B cell (primary cell): ENCODE results near the gene SASH1. TPM values are rescaled to one million over a fixed set of nuclear protein-coding genes. Genes with fewer than 3 reads are reported as not detected.
"Not testable (repeated sequence)": the region's sequence is repeated elsewhere in the genome, so short reads cannot be mapped to it uniquely, and the experiment has no call there.

Experiments
- ATAC-seq: fragments of 200-7000 bp; cut with Tn5 transposase; one replicate; pipeline ENCODE4 v1.10.0; 2021; ENCODE audit warnings: low read depth, mild to moderate bottlenecking, moderate number of reproducible peaks, moderate library complexity
- CTCF ChIA-PET: fragments of 350-600 bp; sonication (Branson Sonifier 250); formaldehyde crosslinking; loops from one replicate; lab custom pipeline; 2021; ENCODE audit warnings: antibody characterized with exemption, inconsistent platforms; lab: Charles Lee
- POLR2A ChIA-PET: fragments of 350-600 bp; sonication (Branson Sonifier 250); formaldehyde crosslinking; loops from one replicate; lab custom pipeline; 2021; ENCODE audit warnings: antibody characterized with exemption; lab: Charles Lee
- DNase-seq: peaks from one replicate; pipeline ENCODE4 v3.0.0; 2013
- H2AFZ ChIP-seq: 2 replicates; pipeline ENCODE4 v1.6.1; 2012; ENCODE audit warnings: mild to moderate bottlenecking, low read depth, low read length; ENCODE audit not compliant: insufficient read depth, poor library complexity, severe bottlenecking
- H3K27ac ChIP-seq, 2 donors: 1 replicate in 1 of 2; 2 replicates in 1 of 2; pipeline ENCODE4 v1.5.1; 2012 to 2013; ENCODE audit warnings: low read length in 2 of 2, mild to moderate bottlenecking in 2 of 2, moderate library complexity in 1 of 2
- H3K27me3 ChIP-seq, 4 experiments: fragments of 200-600 bp in 1 of 4; sonication (generic) in 1 of 4; replicated peaks in 1 of 4; 1 replicate in 2 of 4; 2 replicates in 2 of 4; pipeline versions ENCODE4 v1.6.1 to v1.7.0; 2013 to 2016; ENCODE audit warnings: low read length in 3 of 4, mild to moderate bottlenecking in 2 of 4, mixed read lengths in 1 of 4, moderate library complexity in 1 of 4; ENCODE audit not compliant: insufficient read depth in 4 of 4, control insufficient read depth in 3 of 4; ENCODE audit errors: control extremely low read depth in 1 of 4
- H3K36me3 ChIP-seq, 2 experiments: replicated peaks in 1 of 2; 1 replicate in 1 of 2; 2 replicates in 1 of 2; pipeline versions ENCODE4 v1.6.1 to v1.7.1; 2013; ENCODE audit warnings: low read length in 1 of 2; ENCODE audit not compliant: insufficient read depth in 2 of 2, control insufficient read depth in 1 of 2; ENCODE audit errors: control extremely low read depth in 1 of 2, extremely low read depth in 1 of 2
- H3K4me1 ChIP-seq, 2 donors: fragments of 200-600 bp in 1 of 2; sonication (generic) in 1 of 2; 1 replicate in 1 of 2; 2 replicates in 1 of 2; pipeline versions ENCODE4 v1.5.1 to v1.6.1; 2013 to 2017; ENCODE audit warnings: low read length in 2 of 2; ENCODE audit not compliant: control insufficient read depth in 2 of 2, insufficient read depth in 2 of 2
- H3K4me2 ChIP-seq: replicated peaks from 2 replicates; pipeline ENCODE3; 2012; ENCODE audit warnings: mild to moderate bottlenecking, low read depth, low read length; ENCODE audit not compliant: poor library complexity, severe bottlenecking
- H3K4me3 ChIP-seq, 5 experiments: fragments of 200-600 bp in 1 of 5; sonication (generic) in 1 of 5; 1 replicate in 3 of 5; 2 replicates in 2 of 5; pipeline versions ENCODE4 v1.5.1 to v1.7.0; 2011 to 2016; ENCODE audit warnings: low read length in 4 of 5, mild to moderate bottlenecking in 4 of 5, low read depth in 2 of 5, control low read depth in 1 of 5, moderate library complexity in 1 of 5; ENCODE audit not compliant: insufficient read depth in 1 of 5; ENCODE audit errors: control extremely low read depth in 1 of 5, extremely low read depth in 1 of 5
- H3K79me2 ChIP-seq: fragments of 200-600 bp; sonication (generic); one replicate; pipeline ENCODE4 v1.6.0; 2016; ENCODE audit warnings: low read length; ENCODE audit not compliant: control insufficient read depth, insufficient read depth
- H3K9ac ChIP-seq: fragments of 200-600 bp; sonication (generic); 2 replicates; pipeline ENCODE4 v1.6.1; 2017; ENCODE audit warnings: mild to moderate bottlenecking, low read length, moderate library complexity
- H3K9me3 ChIP-seq, 3 donors: one replicate each; pipeline versions ENCODE4 v1.6.1 to v1.7.1; 2013; ENCODE audit warnings: low read length in 2 of 3; ENCODE audit not compliant: control insufficient read depth in 2 of 3, insufficient read depth in 1 of 3; ENCODE audit errors: control extremely low read depth in 1 of 3
- H4K20me1 ChIP-seq: 2 replicates; pipeline ENCODE4 v1.6.0; 2012; ENCODE audit warnings: mild to moderate bottlenecking, low read length; ENCODE audit not compliant: insufficient read depth, control insufficient read depth, poor library complexity, severe bottlenecking
- H3K27ac Mint-ChIP-seq: one replicate; pipeline ENCODE4 v1.8.0; 2021; ENCODE audit warnings: mixed read lengths
- H3K27me3 Mint-ChIP-seq: one replicate; pipeline ENCODE4 v1.8.0; 2021; ENCODE audit warnings: mixed read lengths
- H3K4me1 Mint-ChIP-seq: one replicate; pipeline ENCODE4 v1.8.0; 2021; ENCODE audit warnings: mixed read lengths
- H3K4me3 Mint-ChIP-seq: one replicate; pipeline ENCODE4 v1.8.0; 2021; ENCODE audit warnings: mixed read lengths
- H3K9me3 Mint-ChIP-seq: one replicate; pipeline ENCODE4 v1.8.0; 2022; ENCODE audit warnings: mixed read lengths; ENCODE audit not compliant: insufficient read depth
- CTCF ChIP-seq: fragments of 200-600 bp; IDR thresholded peaks from one replicate; pipeline ENCODE4 v1.8.0; 2022; ENCODE audit warnings: antibody characterized with exemption, mild to moderate bottlenecking
- EZH2 ChIP-seq: IDR thresholded peaks from 2 replicates; pipeline ENCODE4 v1.6.1; 2012; ENCODE audit warnings: borderline replicate concordance, low read depth, mild to moderate bottlenecking, moderate library complexity, low read length; ENCODE audit not compliant: insufficient read depth, poor library complexity, severe bottlenecking
- WGBS: methylation state at CpG from one replicate; pipeline ENCODE4 v1.1.5; 2013; ENCODE audit warnings: missing lambda C conversion rate; ENCODE audit not compliant: insufficient coverage; 5-methylcytosine and 5-hydroxymethylcytosine counted together
- intact Hi-C: fragments of 100-400 bp; cut with micrococcal nuclease; formaldehyde crosslinking; loops from one replicate; pipeline ENCODE4 v1.10.0; 2022
- polyA plus RNA-seq: library from polyadenylated mRNA; depleted of rRNA; stranded (reverse); fragments of >200 nt; gene quantifications from 2 replicates; pipeline ENCODE4 v1.2.3, GENCODE V29; 2012
- total RNA-seq, 2 donors: library from RNA; stranded (reverse); fragments of 120-200 nt in 1 of 2; gene quantifications; 1 replicate in 1 of 2; 2 replicates in 1 of 2; pipeline versions ENCODE4 v1.2.3 to v1.2.4, GENCODE V29; 2013 to 2022

The SASH1 gene
- total and polyA plus RNA-seq, 2 donors (not counting 1 experiment from before 2014, with no cell fraction given): 0.01 to 0.07 TPM

- DNase-seq: no peak
- H3K27me3 ChIP-seq: no peaks in the 10 kb centered on the region
- no peaks in the 10 kb centered on the region for H3K36me3 ChIP-seq
- WGBS: 88% methylated on average over 7 of the region's 9 CpGs
- H3K9ac ChIP-seq: no peak overlapping the region
- H3K4me2 ChIP-seq: no peak overlapping the region
- no peaks in the 10 kb centered on the region for H3K4me1 ChIP-seq
- ChIA-PET POLR2A (no interaction called here), CTCF (no interaction called here)
- TF ChIP-seq CTCF: no peak
- no peak for TF ChIP-seq EZH2
- Mint-ChIP-seq H3K27me3 (peaks cover 11% of the 10 kb centered on the region), H3K4me1 (no peaks in the 10 kb centered on the region), H3K4me3 (no peak overlapping the region), H3K27ac (no peak overlapping the region), H3K9me3 (no peaks in the 10 kb centered on the region)
- H3K9me3 ChIP-seq: no peaks in the 10 kb centered on the region
- H3K79me2 ChIP-seq: no peaks in the 10 kb centered on the region
- H3K27ac ChIP-seq: no peak overlapping the region
- H2AFZ ChIP-seq: no peak overlapping the region
- intact Hi-C loops: no loop called here
- H4K20me1 ChIP-seq: no peaks in the 10 kb centered on the region
- H3K4me3 ChIP-seq: no peak overlapping the region
- ATAC-seq: no peak
These were observed 46.4 kb downstream of the SASH1 start for GRCh38 chr6:148389086-148389485.

- Histone ChIP-seq H2AFZ (no peak overlapping the region), H3K27ac (no peak overlapping the region), H3K79me2 (no peaks in the 10 kb centered on the region), H3K4me1 (no peaks in the 10 kb centered on the region), H3K36me3 (no peaks in the 10 kb centered on the region), H3K4me3 (no peak overlapping the region), H3K9me3 (no peaks in the 10 kb centered on the region), H4K20me1 (no peaks in the 10 kb centered on the region), H3K9ac (no peak overlapping the region), H3K27me3 (no peaks in the 10 kb centered on the region), H3K4me2 (no peak overlapping the region)
- H3K27me3 Mint-ChIP-seq: peaks cover 19% of the 10 kb centered on the region
- WGBS: 96% methylated on average over 8 of the region's 12 CpGs
- intact Hi-C loops: no loop called here
- no peak for DNase-seq
- no peaks in the 10 kb centered on the region for H3K9me3 Mint-ChIP-seq
- no peak overlapping the region for H3K27ac Mint-ChIP-seq
- ChIA-PET CTCF (no interaction called here), POLR2A (no interaction called here)
- TF ChIP-seq EZH2 (no peak), CTCF (no peak)
- ATAC-seq: no peak
- H3K4me1 Mint-ChIP-seq: no peaks in the 10 kb centered on the region
- H3K4me3 Mint-ChIP-seq: no peak overlapping the region
These were observed 47.3 kb downstream of the SASH1 start for GRCh38 chr6:148389917-148390316.

GRCh38 chr6:148392127-148392526 lies 49.5 kb downstream of the SASH1 start:
- H3K4me3 ChIP-seq, H3K4me1 ChIP-seq, H3K4me1 Mint-ChIP-seq, intact Hi-C loops, H3K4me2 ChIP-seq, H3K36me3 ChIP-seq, POLR2A ChIA-PET, H4K20me1 ChIP-seq, H3K27me3 ChIP-seq, H3K9ac ChIP-seq, H3K79me2 ChIP-seq, CTCF ChIA-PET, H3K4me3 Mint-ChIP-seq, H3K9me3 ChIP-seq, H3K27ac ChIP-seq, H2AFZ ChIP-seq, ATAC-seq, H3K27ac Mint-ChIP-seq, H3K9me3 Mint-ChIP-seq, DNase-seq: not testable (repeated sequence)
- WGBS: no CpG with 5 or more reads among the region's 8 CpGs
- peaks cover 25% of the 10 kb centered on the region for H3K27me3 Mint-ChIP-seq
